GM21825 (cell line): ENCODE measurements around the gene PTPA.
A peak's percentile ranks its signal among the peaks of the same experiment; 100 is the strongest.

Experiments
- ATAC-seq: cut with Tn5 transposase; IDR thresholded peaks from one replicate; pipeline ENCODE4 v1.9.1; 2021; ENCODE audit warnings: mild to moderate bottlenecking, moderate library complexity; ENCODE audit not compliant: unreplicated experiment

PTPA gene

GRCh38 chr9:129110740-129111527 lies at the start of gene PTPA, which contains the start of gene CRAT:
Gene PTPA (plus strand): TSS chr9:129111415. CDS start chr9:129111601, 186 bp downstream.
Gene CRAT (minus strand): TSS chr9:129110793. CDS start chr9:129110509, 284 bp downstream.
- ATAC-seq = peak; percentile 71

GRCh38 chr9:129063061-129063460 lies 48.2 kb upstream of the PTPA start:
- ATAC-seq = no peak

- no peak for ATAC-seq
Observed at GRCh38 chr9:129064499-129064908, 46.7 kb upstream of the PTPA start.

- no peak for ATAC-seq
Observed at GRCh38 chr9:129068110-129068509, 43.1 kb upstream of the PTPA start.

GRCh38 chr9:129068990-129069861 lies 42.0 kb upstream of the PTPA start:
- peak; percentile 72 for ATAC-seq

GRCh38 chr9:129069862-129070641 lies 41.2 kb upstream of the PTPA start:
- no peak for ATAC-seq

- no peak for ATAC-seq
Observed at GRCh38 chr9:129070696-129071525, 40.3 kb upstream of the PTPA start.

GRCh38 chr9:129071526-129072126 lies 39.6 kb upstream of the PTPA start:
- ATAC-seq = no peak

- ATAC-seq = no peak
Observed at GRCh38 chr9:129072171-129072570, 39.0 kb upstream of the PTPA start.

- no peak for ATAC-seq
Observed at GRCh38 chr9:129073404-129073803, 37.8 kb upstream of the PTPA start.

GRCh38 chr9:129074106-129074505 lies 37.1 kb upstream of the PTPA start:
- no peak for ATAC-seq

GRCh38 chr9:129075996-129076639 lies 35.1 kb upstream of the PTPA start:
- ATAC-seq = no peak

- no peak for ATAC-seq
Observed at GRCh38 chr9:129076640-129077037, 34.6 kb upstream of the PTPA start.

- no peak for ATAC-seq
Observed at GRCh38 chr9:129077236-129077635, 34.0 kb upstream of the PTPA start.

GRCh38 chr9:129078691-129079503 lies 32.3 kb upstream of the PTPA start:
- ATAC-seq = no peak

GRCh38 chr9:129079829-129080228 lies 31.4 kb upstream of the PTPA start:
- ATAC-seq = no peak

GRCh38 chr9:129080298-129080600 lies 31.0 kb upstream of the PTPA start:
- no peak for ATAC-seq

- ATAC-seq = peak; percentile 87
Observed at GRCh38 chr9:129080601-129081387, 30.4 kb upstream of the PTPA start, which contains the start of gene DOLPP1. Gene DOLPP1 (plus strand): TSS chr9:129081111. CDS start chr9:129081132, 21 bp downstream.
